Measurements from ENCODE around the gene SIRT7.

The SIRT7 gene, protein sequence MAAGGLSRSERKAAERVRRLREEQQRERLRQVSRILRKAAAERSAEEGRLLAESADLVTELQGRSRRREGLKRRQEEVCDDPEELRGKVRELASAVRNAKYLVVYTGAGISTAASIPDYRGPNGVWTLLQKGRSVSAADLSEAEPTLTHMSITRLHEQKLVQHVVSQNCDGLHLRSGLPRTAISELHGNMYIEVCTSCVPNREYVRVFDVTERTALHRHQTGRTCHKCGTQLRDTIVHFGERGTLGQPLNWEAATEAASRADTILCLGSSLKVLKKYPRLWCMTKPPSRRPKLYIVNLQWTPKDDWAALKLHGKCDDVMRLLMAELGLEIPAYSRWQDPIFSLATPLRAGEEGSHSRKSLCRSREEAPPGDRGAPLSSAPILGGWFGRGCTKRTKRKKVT

DNA sequence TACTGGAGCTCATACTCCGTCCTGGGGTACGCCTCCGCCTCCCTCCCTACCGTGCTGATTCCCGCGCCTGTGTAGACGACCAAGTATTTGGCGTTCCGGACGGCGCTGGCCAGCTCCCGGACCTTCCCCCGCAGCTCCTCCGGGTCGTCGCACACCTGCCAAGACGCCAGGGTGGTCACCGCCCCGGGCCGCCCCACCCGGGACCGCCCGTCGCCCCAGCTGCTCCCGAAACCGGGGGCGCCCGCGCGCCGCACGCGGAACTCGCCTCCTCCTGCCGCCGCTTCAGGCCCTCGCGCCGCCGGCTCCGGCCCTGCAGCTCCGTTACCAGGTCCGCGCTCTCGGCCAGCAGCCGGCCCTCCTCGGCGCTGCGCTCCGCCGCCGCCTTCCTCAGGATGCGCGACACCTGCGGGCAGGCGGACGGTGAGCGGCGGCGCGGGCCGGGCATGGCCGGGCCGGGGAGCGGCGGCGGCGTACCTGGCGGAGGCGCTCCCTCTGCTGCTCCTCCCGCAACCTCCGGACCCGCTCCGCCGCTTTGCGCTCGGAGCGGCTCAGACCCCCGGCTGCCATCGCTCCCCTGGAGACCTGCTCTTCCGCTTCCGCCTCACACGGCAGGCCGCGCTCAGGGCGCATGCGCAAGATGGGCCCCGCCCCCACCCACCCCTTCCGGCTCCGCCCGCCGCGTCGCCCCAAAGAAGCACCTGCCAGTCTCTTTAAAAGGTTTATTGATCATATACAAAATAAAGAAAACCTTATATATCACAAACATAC is at the start of gene SIRT7:
TSS of gene SIRT7 (minus strand) at position 612 of the 768 bp plus-strand sequence. CDS start at position 567, 45 bp downstream.
- intact Hi-C loops (cut with micrococcal nuclease): no loop called here

DNA sequence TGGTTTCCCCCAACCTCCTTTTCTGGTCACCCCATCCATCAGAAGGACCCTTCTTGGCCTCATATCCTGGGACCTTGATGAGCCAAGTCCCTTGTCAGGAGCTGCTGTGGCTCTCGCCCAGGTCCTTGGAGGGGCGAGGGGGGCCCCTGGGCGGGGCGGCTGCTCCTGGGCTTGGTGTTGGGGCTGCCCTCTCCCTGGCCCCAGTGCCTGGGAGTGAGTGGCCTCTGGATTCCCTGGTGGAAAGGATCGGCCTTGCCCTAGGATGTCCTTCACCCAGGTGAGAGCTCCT is 49.2 kb upstream of the SIRT7 start:
- Mint-ChIP-seq H3K9me3 (no peaks in the 10 kb centered on the region), H3K36me3 (ENCODE audit: low read depth) (no peaks in the 10 kb centered on the region), H3K4me1 (ENCODE audit: low read depth) (peaks cover 33% of the 10 kb centered on the region), H3K27me3 (peaks cover 43% of the 10 kb centered on the region), H3K27ac (peak overlapping the region; percentile 56), H3K4me3 (no peak overlapping the region)
- intact Hi-C loops (cut with micrococcal nuclease): loop anchor here (10.0 kb wide), 1 partner anchor 188 kb away; no protein-coding TSS in a partner anchor

More for the DNA sequence above, at the start of gene SIRT7:
- Mint-ChIP-seq H3K4me3 (peak within 1 kb of the TSS; percentile 94), H3K9me3 (no peaks in the 10 kb centered on the region), H3K4me1 (ENCODE audit: low read depth) (peaks cover 90% of the 10 kb centered on the region), H3K27ac (peak within 1 kb of the TSS; percentile 88), H3K27me3 (no peaks in the 10 kb centered on the region), H3K36me3 (ENCODE audit: low read depth) (peaks cover 99% of the 10 kb centered on the region)

DNA sequence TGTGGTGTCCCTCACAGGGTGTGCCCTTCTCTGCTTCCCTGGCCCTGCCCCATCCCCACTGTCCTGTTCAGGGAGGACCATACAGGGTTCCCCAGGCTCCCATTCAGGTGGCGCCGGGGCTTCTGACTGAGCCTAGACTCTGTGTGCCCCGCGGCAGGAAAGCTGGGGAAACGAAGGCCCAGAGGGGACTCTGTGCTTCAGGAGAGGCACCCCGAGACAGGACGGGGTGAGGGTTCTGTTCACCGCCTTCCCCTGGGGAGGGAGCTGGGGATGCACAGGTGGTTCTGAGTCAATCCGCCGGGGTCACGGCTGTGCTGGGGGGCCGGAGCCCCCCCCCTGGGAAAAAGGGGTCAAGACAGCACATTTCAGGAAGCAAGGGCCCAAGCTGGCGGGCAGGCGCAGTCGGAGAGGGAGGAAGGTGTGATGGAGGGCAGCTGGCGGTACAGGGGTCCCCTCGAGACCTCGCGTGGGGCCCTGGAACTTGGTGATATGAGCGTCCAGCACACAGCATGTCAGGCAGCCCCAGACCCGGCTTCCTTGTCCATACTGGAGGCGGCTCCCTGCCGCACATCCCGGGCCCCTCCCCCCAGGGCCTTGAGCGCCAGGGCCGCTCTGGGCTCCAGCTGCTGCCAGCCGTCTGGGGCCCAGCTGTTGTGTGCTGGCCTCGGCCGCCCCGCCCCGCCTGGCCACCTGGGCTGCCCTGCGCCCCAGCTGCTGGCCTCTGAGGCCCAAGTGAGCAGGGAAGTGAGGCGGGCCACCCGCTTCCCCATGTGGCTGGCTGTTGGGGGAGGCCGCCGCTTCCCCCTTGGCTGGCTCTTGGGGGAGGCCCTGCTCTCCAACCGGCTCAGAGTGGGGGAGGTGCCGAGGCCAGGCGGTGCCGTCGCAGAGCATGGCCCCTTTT is 48.6 kb upstream of the SIRT7 start:
- Mint-ChIP-seq H3K9me3 (no peaks in the 10 kb centered on the region), H3K4me3 (peak overlapping the region; percentile 32), H3K27me3 (peaks cover 46% of the 10 kb centered on the region), H3K27ac (peak overlapping the region; percentile 56), H3K4me1 (ENCODE audit: low read depth) (peaks cover 33% of the 10 kb centered on the region), H3K36me3 (ENCODE audit: low read depth) (no peaks in the 10 kb centered on the region)
- intact Hi-C loops (cut with micrococcal nuclease): loop anchor here (10.0 kb wide), 1 partner anchor 188 kb away; no protein-coding TSS in a partner anchor

DNA sequence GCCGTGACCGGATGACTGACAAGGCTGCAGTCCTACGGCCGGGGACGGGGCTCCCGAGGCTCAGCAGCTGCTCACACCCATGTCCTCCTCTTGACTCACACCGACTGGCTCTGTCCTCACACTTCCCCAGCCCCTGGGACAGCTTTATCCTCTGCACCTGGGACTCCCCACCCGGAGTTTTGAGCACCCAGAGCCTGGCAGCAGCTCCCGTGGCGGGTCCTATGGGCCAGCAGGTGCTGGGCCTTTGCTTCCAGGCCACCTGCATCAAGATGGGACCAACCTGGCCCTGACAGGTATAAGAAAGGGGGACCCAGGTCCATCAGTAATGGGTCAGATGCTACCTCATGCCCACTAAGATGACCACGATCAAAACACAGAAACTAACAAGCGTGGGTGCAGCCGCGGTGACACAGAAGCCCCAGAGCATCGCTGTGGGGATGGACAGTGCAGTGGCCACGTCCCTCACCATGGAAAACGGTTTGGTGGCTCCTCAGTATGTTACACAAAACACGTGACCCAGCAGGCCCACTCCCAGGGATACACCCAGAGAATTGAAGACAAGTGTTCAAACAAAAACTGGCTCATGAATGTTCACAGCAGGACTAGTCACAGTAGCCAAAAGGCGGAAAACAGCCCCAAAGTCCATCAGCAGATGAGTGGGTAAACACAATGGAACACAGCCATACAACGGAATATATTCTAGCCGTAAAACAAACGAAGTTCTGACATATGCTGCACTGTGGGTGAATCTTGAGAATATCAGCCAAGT is 46.3 kb upstream of the SIRT7 start:
- no peaks in the 10 kb centered on the region for H3K36me3 Mint-ChIP-seq (ENCODE audit: low read depth)
- H3K9me3 Mint-ChIP-seq: no peaks in the 10 kb centered on the region
- intact Hi-C loops (cut with micrococcal nuclease): loop anchor here (10.0 kb wide), 1 partner anchor 191 kb away; no protein-coding TSS in a partner anchor
- peaks cover 52% of the 10 kb centered on the region for H3K27me3 Mint-ChIP-seq
- peaks cover 33% of the 10 kb centered on the region for H3K4me1 Mint-ChIP-seq (ENCODE audit: low read depth)
- H3K27ac Mint-ChIP-seq: no peak overlapping the region
- no peak overlapping the region for H3K4me3 Mint-ChIP-seq

DNA sequence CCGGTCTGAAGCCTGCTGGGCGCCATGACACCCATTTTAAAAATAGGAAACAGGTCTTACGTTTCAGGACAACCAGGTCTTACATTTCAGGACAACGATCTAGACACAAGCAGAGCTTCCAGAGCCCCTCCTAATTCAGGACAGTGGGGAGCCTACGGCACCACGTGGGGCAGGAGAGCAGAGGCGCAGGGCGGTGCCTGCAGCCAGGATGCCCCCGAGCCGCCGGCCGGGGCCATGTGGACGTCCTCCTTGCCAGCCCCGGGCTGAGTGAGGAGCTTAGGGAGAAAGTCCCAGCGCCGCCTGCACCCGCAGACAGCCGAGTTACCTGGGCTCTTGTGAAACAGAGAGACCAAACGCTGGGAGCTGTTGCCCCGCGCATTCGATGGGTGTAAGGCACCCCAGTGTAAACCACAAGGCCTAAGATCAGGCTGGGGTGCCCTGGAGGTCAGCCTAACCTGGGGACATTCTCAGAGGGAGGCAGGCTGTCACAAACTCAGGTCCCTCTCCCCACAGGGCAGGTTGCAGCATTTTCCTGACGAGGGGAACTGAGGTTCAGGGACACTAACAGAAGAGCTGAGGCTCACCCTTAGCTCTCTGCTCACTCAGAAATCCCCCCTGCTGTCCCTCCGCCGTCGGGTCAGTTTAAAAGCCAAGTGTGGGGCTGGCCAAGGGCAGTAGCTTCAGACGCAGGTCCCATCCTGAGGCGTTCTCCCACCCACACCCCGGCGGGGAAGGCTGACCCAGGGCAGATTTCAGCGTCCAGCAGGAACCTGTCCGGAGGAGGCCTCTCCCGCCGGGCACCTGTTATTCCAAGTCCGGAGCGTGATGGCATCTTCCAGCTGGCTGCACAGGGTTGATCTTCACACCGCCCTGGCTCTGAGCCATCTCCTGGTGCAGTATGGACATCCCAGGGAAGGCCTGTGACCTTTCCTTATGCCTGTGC is 44.8 kb upstream of the SIRT7 start:
- H3K36me3 Mint-ChIP-seq (ENCODE audit: low read depth): no peaks in the 10 kb centered on the region
- no peak overlapping the region for H3K27ac Mint-ChIP-seq
- H3K27me3 Mint-ChIP-seq: peaks cover 67% of the 10 kb centered on the region
- H3K4me1 Mint-ChIP-seq (ENCODE audit: low read depth): peaks cover 30% of the 10 kb centered on the region
- intact Hi-C loops (cut with micrococcal nuclease): loop anchor here (10.0 kb wide), 1 partner anchor 192 kb away; no protein-coding TSS in a partner anchor
- H3K9me3 Mint-ChIP-seq: no peaks in the 10 kb centered on the region
- H3K4me3 Mint-ChIP-seq: no peak overlapping the region

DNA sequence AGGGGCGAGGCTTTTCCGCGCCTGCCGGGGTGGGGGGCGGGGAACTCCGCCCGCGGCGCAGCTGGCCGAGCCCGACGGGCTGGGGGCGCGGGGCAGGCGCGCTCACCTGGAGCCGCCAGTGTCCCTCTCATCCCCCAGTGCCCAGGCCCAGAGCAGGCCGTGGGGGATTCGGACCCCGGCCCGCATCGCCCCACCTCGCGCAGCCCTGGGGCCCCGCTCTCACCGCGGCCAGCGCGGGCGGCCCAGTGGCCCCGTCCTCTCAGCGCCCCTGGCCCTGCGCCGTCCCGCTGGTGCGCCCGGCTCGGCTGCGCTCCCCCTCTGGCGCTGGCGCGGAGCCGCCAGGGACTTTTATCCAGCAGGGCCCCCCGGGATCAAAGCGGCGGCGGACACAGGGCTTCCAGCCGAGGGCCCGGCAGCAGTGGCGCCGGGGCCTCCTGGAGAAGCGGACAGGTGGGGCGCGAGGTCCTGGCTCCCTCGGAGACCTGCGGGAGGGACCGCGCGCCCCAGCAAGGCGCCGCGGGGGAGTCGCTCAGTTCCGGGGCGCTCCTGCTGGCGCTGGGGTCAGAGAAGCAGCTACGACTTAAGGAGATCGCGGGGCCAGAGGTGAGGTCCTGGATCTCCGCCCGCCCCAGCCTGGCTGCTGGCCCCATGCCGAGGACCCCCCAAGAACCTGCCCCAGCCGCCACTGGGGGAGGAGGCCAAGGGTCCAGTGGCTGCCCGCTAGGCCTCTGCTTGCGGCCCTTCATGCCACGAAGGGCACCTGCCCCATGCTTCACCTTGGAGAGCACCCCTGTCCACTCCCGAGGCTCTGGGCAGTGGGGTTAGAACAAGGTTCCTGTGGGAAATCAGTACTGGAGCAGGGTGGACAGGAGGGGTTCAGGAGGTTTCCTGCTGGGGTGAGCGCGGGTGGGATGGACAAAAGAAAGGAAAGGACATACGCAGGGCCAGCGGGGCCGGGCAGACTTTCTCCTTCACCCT is 43.8 kb upstream of the SIRT7 start:
- Mint-ChIP-seq H3K27me3 (peaks cover 73% of the 10 kb centered on the region), H3K4me3 (no peak overlapping the region), H3K27ac (no peak overlapping the region), H3K9me3 (no peaks in the 10 kb centered on the region), H3K4me1 (ENCODE audit: low read depth) (peaks cover 21% of the 10 kb centered on the region), H3K36me3 (ENCODE audit: low read depth) (no peaks in the 10 kb centered on the region)
- intact Hi-C loops (cut with micrococcal nuclease): loop anchor here (10.0 kb wide), 1 partner anchor 193 kb away; no protein-coding TSS in a partner anchor

DNA sequence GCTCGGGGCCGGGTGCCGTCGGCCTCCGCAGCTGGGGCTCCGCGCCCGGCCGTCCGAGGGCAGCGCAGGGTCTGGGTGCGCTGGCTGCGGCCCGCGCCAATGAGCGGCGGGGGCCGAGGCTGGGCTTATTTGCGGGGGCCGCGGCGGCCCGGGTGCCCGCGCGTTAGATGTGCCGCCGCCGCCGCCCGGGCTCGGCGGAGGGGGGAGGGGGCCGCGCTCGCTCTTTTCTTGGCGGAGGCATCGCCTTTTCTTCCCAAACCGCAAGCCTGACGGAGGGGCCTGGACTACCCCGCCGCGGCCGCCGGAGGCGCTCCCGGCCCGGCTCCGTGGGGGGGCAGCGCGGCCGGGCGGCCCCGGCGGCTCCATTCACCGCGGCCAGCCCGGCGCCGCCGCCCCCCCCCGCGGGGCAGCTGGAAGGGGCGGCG is 43.1 kb upstream of the SIRT7 start, which contains the start of gene NOTUM:
TSS of gene NOTUM (minus strand) at position 101 of the 425 bp plus-strand sequence. CDS start 278 bp downstream, outside the sequence.
- Mint-ChIP-seq H3K27me3 (peaks cover 68% of the 10 kb centered on the region), H3K36me3 (ENCODE audit: low read depth) (no peaks in the 10 kb centered on the region), H3K4me3 (peak within 1 kb of the TSS; percentile 23), H3K4me1 (ENCODE audit: low read depth) (peaks cover 14% of the 10 kb centered on the region), H3K27ac (no peak within 1 kb of the TSS), H3K9me3 (no peaks in the 10 kb centered on the region)
- intact Hi-C loops (cut with micrococcal nuclease): loop anchor here (10.0 kb wide), 1 partner anchor 194 kb away; no protein-coding TSS in a partner anchor

DNA sequence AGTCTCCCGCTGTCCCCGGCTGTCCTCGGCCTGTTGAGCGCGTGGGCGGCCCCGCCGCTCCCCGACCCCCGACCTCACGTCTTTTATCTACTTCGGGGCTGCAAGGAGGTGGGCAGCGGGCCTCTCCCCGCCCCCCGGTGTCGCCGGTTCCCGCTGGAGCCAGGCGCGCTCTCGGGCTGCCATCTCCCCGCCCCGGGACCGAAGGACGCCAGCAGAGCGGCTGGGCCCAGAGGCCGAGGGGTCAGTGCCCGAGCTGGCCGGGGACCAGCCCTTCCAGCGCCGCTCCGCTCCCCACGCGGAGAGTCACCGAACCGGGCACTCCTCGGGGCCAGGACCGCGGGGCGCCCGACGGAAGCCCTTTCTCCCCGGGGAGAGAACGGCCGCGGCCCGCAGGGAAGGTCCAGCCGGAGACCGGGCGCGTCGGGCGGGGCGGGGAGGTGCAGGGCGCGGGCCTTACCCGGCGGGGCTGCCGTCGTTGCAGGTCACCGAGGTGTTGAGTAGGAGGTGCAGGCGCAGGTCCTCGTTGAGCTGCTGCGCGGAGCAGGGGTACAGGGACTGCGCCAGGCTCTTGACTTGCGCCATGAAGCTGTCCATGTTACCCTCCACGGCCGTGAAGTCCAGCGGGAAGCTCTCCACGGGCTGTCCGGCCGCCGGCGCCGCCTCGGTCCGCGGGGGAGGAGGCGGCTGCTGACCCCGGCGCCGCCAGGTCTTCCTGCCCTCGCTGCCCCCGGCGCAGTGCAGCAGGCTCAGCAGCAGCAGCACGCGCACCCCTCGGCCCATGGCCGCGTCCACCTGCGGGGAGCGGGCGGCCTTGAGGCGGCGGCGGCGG is 42.4 kb upstream of the SIRT7 start:
- intact Hi-C loops (cut with micrococcal nuclease): loop anchor here (10.0 kb wide), 1 partner anchor 194 kb away; no protein-coding TSS in a partner anchor
- no peaks in the 10 kb centered on the region for H3K9me3 Mint-ChIP-seq
- H3K36me3 Mint-ChIP-seq (ENCODE audit: low read depth): no peaks in the 10 kb centered on the region
- H3K4me3 Mint-ChIP-seq: peak overlapping the region; percentile 23
- peaks cover 63% of the 10 kb centered on the region for H3K27me3 Mint-ChIP-seq
- peaks cover 8% of the 10 kb centered on the region for H3K4me1 Mint-ChIP-seq (ENCODE audit: low read depth)
- no peak overlapping the region for H3K27ac Mint-ChIP-seq

DNA sequence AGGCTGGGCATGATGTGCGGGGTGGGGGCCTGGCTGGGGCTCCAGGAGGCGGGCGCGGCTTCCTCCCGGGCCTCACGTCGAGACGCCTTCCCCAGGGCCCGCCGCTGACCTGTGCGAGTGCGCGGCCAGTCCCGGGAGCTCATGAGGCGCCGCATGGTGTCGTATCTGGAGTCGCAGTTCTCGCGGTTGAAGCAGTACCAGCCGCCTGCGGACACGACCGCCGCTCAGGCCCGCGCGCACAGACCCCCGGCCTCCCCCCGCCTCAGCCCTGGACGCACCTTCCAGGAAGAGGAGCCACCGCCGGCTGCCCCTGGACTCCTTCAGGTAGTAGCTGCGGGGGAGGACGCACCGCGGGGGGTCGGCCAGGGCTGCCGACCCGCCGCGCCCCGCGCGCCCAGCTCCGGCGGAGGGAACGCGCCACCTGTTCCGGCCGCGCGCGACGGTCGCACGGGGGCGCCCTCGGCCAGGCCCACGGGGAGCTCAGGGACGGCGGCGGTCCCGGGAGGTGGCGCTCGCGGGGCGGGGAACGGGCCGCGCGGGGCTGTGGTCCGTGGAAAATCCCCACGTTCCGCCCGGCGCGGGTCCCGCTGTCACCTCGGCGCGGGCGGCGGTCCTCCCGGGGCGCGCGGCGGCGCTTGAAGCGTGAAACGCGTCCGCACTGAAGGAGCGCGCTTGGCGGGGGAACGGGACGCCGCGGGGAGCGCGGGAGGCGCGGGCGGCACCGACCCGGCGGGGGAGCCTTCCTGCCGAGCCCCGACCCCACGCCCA is 41.6 kb upstream of the SIRT7 start:
- Mint-ChIP-seq H3K27ac (no peak overlapping the region), H3K4me1 (ENCODE audit: low read depth) (peaks cover 4% of the 10 kb centered on the region), H3K4me3 (peak overlapping the region; percentile 55), H3K27me3 (peaks cover 56% of the 10 kb centered on the region), H3K9me3 (no peaks in the 10 kb centered on the region), H3K36me3 (ENCODE audit: low read depth) (no peaks in the 10 kb centered on the region)
- intact Hi-C loops (cut with micrococcal nuclease): loop anchor here (1.0 to 10.0 kb wide), 2 partner anchors 62 to 195 kb away; no protein-coding TSS in a partner anchor
